ENCODE measurements around the gene PSAPL1.

Gene PSAPL1

DNA sequence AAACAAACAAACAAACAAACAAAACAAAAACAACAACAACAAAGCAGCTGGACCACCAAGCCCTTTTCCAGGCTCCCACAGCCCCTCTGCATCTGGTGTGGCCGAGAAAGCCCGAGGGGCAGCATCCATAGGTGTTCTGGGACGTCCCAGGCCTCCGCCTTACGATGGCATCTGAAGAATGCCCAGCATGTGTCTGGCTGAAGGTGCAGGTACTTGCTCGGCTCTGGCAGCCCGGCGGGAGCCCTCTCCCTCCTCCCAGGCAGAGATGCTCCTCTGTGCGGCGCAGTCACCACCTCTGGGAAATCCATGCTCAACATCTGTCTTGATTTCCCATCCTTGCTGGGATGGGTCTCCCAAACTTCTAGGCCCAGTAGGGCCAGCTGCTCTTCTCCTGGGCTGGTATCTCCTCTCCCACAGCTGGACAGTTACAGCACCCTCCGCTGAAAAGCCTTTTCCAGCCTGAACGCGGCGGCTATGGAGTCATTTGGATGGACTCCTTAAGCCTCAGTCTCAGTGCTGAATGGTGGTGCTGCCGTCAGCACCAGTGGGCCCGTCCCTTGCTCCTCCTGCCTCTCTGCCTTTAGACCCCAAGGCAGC, 4.3 kb downstream of the PSAPL1 start:
- no peak for DNase-seq

DNA sequence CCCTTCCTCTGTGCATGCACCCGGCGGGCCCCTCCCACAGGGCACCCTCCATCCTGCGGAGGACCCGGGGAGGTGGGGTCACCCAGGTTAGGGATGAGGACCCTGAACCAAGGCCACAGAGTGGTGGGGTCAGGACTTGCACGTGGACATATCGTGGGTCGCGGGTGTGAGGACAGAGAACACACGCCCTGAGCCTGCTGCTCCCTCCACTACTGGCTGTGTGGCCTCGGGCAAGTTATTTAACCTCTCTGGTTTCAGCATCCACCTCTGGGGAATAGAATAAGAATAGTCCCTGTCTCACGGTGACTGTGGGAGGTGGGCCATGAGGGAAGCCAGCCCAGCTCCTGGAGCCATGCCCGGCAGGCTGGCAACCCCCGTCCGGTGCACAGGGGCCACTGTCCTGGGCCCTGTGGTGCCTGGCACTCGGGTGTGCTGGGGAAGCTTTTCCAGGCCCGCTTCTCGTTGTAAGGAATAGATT, 5.1 kb downstream of the PSAPL1 start:
- no peak for DNase-seq

DNA sequence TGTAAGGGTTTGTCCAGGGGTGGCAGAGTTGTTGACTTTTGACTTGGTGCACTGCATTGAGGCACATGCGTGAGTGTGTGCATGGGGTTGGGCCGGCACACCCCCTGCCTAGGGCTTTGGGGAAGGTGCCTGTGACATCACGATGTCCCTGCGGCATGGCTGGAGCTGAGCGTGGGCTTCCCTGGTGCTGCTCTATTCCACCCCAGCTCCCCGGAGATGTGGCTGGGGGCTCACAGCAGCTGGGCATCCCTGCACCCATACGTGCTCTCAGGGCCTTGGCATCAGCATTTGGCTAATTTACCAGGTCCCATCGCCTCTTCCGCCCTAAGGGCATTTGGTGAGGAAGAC, 5.7 kb downstream of the PSAPL1 start:
- DNase-seq: no peak

DNA sequence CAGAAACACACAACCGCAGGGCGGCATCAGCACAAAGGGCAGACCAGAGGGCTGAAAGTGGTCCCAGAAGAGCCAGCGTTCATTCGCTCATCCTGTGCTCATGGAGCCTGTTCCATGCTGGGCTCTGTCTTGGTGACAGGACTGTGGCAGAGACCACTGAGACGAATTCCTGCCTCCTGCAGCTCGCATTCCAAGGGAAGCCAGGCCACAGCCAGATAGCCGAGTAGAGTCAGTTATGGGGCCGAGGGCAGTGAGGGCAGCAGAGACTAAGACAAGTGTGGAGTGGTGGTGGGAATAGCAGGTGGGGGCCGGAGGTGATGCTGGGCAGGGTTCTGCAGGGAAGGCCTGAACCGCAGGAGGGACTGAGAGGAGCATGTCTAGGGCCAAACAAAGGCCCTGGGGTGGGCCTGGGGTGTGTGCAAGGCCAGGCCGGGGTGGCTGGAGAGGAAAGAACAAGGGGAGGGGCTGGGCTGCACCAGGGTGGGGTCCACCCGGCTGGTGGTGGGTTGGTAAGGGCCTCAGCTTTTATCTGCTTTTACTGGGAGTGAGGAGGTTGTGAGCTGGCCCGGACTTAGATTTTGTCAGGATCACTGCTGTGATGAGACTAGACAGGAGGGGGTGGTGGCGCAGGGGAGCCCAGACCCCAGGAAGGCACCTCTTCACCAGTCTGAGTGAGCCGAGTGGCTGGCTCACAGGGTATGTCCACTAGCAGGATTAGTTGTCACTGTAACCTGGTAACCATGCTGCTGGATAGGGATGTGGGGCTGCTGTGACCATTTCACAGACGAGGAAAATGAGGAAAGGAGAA, 6.3 kb downstream of the PSAPL1 start:
- no peak for DNase-seq

DNA sequence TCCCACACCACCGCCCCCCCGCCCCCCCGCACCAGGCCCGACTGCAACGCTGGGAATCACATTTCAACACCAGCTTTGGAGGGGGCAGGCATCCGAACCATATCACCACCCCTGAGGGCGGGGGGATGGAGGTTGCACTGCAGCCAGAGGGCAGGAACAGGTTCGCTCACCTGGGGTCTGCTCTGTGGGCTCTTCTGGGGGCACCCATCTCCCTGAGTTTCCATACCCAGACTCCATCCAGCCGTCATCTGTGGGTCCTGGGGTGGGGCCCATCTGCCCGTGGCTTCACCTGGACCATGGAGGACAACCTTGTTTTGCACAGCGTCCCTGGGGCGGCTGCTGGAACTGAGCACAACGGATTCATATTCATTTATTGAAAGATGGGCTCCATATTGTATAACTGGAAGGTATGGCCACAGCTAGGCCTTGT, 6.9 kb downstream of the PSAPL1 start:
- DNase-seq: no peak

DNA sequence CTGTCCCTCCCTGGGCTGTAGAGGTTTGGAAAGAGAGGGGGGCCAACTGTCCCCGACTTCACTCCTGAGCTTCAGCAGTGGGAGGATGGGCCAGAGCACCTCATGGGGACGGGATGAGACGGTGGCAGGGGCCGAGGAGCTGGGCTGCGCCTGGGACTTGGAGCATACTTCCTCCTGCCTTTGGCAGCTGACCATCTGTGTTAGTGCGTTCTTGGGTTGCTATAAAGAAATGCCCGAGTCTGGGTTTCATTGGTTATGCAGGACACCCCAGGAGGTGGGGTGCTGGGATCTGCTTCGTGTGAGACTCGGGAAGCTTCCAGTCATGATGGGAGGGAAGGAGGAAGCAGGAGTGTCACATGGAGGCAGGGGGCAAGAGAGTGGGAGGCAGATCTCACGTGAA, 7.4 kb downstream of the PSAPL1 start:
- no peak for DNase-seq

DNA sequence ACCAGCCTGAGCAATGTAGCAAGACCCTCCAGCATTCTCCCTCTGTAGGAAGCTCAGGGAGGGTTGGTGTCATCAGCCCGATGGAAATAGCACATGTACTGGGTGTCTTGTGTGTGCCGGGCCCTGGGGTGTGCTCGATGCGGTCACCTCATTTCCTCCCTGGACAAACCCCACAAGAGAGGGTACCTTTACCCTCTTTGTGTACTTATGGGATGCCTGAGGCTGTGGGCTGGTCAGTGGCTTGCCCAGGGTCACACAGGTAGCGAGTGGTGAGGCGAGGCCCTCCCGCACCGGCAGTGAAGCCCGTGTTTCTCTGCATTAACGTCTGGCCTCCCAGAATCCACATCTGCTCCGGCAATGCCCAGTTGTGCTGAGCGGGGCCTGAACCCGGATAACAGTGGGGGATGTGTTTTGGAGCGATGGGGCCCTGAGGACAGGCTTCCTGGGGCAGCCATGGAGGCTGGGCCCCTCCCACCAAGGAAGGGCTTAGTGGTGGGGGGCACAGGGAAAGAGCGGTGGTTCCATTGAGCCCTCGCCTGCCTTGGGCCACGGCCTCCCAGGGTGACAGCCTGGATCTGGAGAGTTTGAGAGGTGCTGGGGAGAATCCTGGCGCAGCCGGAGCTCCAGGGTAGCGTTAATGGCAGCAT, 8.1 kb downstream of the PSAPL1 start:
- DNase-seq: no peak

DNA sequence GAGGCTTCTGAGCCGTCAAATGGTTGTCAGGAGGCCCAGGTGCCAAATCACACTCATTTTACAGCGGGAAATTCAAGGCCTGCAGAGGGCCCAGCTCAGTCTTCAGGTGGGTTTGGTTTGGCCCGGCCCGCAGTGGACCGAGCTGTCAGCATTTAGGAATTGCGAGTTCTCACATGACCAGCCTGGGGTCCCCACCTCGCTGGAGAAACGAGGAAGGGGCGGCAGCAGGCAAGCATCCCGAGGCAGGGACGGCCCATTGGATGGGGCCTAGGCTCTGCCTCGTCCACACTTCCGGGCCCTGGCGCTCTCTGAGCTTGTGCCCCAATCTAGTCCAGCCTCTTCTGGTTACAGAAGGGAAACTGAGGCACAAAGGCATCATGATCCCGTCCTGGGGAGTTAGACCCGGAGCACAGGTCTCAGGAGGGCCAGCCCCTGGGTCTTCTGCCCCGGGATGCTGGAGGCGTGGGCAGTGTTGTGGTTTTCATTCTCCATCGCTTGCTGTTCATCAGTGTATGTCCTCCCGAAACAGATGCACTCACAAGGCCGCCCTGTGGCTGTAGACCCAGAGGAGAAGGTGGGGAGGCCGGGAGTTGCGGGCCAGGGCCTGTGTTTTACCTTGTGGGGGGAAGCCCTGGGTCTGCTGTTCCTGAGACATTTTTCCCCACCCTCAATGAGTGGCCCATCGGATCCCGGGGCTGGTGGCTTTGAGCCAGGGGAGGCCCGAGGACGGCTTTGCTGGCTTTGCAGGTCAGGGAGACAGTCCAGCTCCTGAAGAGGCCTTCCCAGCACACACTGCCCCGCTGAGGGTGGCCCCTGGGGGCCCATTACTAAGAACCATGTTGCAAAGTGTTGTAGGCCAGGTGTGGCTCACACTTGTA, 8.9 kb downstream of the PSAPL1 start:
- no peak for DNase-seq

DNA sequence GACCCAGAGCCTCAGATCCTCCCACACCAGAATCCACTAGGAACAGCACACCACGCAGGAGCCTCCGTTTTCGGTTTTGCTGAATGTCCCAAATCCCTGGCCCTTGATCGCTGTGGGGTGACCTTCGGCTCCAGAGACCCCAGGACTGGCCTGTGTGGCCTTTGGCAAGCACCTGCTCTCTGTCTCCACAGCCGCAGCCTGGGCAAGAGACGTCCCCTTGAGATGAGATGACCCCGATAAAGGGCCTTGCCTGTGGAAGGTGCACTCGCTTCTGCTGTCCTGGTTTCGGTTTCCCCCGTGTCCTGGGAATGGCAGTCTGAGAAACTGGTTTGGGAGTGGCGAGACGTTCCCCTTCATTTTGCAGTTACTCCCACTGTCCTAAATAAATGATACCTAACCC, 9.6 kb downstream of the PSAPL1 start:
- no peak for DNase-seq

DNA sequence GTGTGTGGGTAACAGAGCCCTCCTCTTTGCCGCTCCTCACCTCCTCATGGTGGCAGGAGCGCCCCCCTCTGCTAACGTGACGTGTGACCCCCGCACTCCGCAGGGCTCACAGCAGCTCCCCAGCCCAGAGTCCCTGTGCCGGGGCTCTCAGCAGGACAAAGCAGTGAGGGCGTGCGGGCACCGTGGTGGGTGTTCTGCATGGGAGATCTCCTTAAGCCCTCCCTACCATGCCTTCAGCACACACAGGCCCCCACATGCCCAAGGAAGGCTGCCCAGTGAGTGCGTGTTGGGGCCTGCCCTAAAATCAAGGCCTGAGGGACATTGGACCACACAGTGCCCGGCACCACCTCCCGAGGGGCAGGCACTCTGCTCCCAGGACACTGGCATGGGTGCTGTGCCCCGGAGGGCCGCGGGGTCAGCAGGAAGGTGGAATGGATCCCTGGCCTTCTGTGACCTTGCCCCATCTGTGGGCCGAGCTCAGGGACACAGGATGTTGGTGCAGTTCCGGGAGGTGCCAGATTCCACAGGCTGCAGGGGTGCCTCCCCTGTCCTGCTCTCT, 10.1 kb downstream of the PSAPL1 start:
- DNase-seq: no peak

DNA sequence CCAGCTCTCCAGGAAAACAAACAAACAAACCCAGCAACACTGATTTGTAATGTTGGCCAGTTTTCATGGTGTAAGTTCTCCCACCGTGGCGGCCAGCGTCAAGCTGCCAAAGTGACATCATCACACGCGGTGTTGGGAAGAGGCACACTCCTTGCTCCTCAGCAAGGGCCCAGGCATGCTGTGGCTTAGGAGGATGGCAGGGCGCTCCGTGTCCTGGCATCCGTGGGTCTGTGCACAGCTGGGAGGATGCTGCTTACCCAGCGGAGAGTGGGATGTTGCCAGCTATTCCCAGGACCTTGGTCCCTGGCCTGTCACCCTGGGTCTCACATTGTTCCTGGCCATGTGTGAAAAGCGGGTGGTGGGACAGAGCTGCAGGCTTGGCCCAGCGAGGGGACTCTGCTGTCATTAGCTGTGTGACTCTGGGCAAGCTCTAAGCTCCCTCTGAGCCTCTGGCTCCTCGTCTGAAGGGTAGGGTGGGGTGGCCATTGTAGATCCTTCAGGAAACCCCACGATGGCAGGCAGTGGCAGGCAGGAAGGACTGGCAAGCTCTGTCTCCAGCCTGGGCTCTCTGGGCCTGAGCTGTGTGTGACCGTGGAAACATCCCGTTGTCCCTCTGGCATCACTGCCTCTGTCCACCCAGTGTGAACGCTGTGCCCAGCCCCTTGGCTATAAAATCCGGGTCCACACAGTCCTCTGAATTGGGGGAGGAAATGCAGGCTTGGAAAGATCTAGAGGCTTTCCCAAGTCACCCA, 10.8 kb downstream of the PSAPL1 start:
- no peak for DNase-seq

DNA sequence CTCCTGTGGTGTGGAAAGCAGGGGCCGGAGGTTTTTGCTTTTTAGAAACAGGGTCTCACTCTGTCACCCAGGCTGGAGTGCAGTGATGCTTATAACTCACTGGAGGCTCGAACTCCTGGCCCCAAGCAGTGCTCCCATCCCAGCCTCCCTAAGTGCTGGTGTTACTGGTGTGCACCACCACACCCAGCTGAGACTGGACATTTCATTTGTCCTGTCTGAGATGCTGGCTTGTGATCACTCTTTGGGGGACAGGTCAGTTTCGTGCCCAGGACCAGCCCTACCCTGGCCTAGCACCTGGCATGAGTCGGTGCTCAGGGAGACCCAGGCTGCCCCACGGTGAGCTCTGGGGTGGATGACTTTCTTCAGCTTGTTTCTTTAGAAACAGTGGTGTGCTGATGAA, 11.3 kb downstream of the PSAPL1 start:
- DNase-seq: no peak

DNA sequence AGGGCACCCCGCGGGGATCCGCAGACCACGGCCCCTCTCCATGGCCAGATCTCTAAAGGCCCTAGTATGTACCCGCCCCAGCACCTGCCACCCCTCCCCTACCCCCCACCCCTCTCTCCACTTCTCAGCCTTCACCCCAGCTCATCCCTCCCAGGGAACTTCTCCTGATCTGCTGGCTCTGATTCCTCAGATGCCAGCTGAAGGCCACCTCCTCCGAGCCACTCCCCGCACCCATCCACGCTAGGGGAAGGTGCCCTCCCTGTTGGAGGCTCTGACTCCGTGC, 11.9 kb downstream of the PSAPL1 start:
- no peak for DNase-seq

DNA sequence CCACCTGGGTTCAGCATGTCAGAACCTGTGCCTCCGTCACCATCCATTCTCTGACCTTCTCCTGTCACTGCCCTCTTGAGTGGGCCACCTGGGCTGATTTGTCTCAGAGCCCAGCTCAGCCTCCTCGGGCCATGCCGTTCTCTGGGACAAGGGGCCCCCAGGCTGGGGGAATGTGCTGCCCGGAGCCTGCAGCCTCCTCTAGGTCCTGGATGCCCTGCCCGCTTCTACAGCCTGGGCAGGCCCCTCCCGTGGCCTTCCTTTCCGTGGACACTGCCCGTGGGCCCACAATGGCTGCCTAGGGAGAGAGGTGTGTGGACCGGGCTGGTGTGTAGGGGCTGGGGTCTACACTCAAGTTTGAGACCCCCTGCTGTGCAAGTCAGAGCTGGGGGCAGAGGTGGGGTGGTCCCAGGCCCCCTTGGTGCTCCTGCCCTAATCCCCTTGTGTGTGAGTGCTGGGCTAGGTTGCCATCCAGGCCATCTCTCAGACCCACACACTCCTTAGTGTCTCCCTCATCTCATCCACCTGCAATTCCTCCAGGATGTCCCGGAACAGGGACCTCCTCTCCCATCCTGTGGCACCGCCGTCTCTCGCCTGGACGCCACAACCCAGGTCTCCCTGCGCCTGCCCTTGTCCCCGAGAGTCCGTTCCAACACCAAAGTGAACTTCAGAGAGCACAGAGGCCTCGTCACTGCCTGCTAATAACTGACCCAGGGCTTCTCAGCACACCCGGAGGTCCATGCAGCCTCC, 12.4 kb downstream of the PSAPL1 start:
- no peak for DNase-seq

DNA sequence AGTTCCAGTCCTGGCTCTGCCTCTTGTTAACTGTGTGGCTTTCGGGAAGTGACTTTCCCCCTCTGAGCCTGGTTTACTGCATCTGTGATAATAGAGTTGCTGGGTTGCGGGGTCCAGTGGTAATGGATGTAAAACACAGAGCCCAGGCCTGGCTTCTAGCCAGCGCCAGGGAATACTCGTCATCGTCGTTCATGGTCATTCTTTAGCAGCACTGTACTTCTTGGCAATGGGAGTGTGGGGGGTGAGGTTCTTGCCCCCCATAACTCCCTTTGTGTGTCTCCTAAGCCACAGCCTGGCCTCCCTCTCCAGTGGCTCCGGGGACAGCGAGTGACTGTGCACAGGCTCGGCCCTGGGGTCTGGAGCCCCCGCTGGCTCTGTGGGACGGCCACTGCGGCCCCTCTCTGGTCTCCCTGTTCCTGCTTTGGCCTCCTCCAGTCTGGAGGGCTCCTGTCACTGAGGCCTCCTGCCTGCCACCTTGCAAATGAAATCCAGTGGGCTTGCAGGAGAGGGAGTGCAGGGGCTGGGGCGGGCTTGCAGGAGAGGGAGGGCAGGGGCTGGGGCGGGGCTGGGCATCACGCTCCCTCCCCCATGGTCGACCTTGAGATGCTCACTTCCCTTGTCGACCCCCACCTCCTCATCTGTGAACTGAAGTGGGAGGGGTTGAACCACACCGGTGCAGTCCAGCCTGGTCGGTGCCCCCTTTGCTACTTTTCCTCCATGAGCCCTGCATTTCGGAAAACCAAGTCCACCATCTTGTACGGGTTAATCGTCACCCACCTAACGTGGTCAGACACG, 13.2 kb downstream of the PSAPL1 start:
- DNase-seq: no peak

DNA sequence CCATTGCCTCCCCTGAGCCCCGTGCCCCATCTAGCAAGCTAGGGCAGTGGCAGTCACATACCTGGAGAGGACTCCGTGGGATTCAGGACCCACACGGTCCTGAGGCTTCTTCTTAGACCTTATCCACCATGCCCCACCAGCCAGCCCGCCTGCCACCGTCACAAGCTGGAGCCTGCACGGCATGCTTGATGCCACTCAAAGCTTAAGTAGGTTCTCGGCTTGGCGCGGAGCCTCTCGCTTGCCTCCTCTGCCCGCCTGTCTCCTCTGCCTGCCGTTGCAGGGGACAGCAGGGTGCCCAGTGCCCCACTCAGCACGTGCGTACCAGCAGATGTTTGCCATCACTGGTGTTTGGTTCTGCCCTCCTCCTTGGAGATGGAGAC, 14.1 kb downstream of the PSAPL1 start:
- no peak for DNase-seq

DNA sequence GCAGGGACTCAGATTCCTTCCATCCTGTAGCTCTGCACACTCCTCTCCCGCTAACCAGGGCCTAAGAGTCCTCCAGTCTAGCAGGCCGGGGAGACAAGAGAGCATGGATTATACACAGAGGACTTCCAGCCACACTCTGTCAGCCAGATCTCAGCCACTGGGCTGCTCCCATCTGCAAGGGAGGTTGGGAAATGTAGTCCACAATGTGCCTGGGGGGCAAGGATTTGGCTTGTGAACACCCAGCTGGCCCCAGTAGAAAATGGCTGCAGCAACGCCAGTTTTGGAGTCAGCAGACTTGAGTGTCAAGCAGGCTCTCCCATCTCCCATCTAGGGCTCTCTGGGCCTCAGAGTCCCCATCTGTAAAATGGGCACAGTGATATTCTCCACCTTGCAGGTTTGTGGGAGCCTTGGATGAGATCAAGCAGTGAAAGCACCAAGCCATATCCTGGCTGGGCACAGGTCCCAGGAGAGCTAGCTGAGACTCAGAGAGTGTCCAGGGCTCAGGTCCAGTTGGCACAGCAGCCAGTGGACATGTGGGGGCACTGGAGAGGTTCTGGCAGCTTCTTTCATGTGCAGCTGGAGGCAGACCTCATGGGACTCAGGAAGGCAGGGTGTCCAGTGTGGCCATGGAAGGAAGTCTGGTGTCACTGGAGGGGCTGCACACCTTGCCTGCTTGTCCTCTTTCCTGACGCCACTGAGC, 14.6 kb downstream of the PSAPL1 start:
- no peak for DNase-seq

DNA sequence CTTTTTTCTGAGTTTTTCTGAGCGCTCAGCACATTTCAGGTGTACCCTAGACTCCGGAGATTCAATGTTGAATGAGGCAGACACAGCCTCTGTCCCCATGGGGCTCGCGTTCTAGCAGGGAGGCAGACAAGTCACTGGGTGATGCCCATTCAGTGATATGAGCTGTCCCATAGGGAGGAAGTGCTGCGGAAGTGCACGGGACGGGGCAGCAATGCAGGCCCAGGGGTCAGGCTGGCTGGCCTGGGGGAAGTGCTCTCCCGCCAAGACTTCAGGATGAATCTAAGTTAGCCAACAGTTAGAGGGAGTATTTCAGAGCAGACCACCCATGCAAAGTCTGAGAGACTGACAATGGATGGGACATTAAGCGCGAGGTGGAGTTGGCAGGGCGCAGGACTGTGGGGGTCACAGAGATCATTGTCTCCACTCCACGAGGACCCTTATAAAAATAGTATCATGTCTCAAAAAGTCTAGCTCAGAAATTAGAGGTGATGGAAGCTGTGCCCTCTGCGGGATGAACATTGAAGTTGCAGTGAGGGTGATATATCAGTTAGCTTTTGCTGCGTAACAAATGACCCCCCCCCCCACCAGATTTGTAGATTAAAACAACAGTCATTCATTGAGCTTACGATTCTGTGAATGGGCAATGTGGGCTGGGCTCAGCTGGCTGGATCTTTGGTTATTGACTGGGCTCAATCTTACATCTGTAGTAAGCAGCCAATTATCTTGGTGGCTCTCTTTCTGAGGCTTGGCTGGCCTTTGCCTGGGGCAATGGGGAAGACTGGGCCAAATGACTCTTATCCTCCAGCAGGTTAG, 16.4 kb downstream of the PSAPL1 start:
- DNase-seq: no peak

DNA sequence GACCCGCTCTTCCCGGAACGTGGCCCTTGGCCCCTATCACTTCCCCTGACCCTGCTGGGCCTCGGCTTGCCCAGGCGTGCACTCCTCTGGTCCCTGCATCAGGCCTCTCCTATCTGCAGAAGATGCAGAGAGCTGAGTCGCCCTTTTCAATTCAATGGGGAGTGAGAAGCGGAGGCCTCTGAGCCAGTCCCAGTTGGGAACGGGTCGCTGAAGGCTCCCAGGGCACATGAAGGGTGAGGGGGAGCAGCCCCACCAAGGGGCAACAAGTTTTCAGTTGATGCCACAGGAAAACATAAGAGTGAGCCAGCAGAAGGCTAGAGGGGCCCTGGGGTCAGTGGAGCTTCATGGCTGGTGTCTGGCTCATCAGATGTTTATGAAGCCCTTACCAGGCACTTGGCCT, 17.1 kb downstream of the PSAPL1 start:
- DNase-seq: no peak
